CD4-positive, alpha-beta T cell treated with Interleukin-6 at 100 ng/mL for 8 hours (primary cell): ENCODE data around the gene ANO10.
"Not testable (repeated sequence)": the region's sequence is repeated elsewhere in the genome, so short reads cannot be mapped to it uniquely, and the experiment has no call there.

Experiments used
- DNase-seq: peaks from one replicate; pipeline ENCODE4 v3.0.0-alpha.2; 2020; ENCODE audit warnings: mixed read lengths, low spot score

Gene ANO10

DNA sequence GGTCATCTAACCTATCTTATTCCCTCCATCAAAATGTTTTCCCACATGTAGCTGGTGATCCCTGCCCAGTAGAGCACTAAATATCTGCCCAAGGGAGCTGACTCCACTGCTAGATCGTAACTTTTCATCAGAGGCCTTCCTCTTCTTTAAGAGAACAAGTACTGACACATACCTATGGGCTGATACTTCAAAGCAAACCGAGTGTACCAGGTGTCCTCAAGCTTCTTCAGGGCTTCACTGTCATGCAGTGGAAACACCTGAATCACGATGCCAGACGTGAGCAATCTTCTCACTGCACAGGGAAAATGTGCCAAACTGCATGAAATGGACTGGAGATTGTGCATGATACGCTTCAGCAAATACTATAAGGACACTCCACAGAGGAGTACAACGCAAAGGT lies 41.6 kb downstream of the ANO10 start:
- DNase-seq: no peak

DNA sequence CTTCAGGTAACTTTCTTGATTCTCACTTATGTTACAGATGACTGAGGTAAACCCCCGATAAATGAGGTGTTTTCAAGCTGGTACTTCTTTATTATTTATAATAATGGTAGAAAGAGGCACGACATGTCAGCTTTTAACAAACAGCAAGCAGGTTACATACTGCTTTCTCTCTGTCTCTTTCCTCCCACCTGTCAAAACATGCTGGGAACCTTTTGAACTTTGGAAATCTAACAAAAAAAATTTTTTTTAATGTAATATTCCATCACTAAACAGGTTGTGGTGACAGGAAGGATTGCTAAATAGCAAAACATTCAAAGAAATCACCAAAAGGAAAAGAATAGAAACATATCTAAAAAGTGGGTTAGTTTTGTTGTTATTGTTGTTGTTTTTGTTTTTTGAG lies 48.2 kb downstream of the ANO10 start:
- no peak for DNase-seq

DNA sequence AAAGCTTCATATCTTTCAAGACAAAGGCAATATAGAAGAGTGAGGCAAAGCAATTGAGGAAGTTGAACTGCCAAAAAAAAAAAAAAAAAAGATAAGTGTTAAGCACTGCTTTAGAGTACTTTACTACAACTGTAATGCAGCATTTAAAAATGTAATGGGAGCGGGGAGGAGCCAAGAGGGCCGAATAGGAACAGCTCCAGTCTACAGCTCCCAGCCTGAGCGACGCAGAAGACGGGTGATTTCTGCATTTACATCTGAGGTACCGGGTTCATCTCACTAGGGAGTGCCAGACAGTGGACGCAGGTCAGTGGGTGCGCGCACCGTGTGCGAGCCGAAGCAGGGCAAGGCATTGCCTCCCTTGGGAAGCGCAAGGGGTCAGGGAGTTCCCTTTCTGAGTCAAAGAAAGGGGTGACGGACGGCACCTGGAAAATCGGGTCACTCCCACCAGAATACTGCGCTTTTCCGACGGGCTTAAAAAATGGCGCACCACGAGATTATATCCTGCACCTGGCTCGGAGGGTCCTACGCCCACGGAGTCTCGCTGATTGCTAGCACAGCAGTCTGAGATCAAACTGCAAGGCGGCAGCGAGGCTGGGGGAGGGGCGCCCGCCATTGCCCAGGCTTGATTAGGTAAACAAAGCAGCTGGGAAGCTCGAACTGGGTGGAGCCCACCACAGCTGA lies 56.0 kb downstream of the ANO10 start:
- not testable (repeated sequence) for DNase-seq

DNA sequence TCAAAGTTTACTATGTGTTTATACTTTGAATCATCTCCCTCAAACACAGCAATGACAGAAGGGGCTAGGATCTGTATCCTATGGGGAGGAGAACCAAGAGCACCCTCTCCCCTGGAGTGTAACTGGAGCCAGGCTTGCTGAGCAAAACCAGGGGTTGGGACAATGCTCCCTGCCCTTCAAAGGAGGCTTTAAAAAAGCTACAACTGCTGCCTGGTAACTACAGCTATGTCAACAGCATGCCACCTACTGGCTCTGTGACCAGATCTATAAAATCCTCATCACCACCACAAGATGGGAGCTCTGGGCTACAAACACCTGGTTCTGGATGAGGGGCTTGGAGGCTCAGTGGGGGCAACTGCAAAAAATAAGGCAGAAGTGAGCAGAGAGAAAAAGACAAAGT lies 61.9 kb downstream of the ANO10 start:
- DNase-seq: no peak

DNA sequence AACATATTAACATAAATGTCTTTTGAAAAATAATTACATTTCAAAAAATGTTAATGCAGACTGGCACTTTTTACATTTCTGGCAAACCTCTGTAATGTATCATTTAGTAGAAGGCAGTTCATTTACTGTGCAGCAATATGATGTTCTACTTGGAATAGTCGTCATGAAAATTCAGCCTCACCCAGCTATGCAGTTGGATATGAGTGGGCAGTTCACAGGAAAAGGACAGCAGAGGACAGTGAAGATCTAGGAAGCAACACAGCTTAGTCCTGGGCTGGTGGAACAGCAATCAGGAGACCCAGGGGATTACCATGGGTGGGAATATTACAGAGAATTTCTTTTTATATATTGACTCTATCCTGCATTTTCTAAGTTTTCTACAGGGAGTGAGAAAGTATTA lies 63.6 kb downstream of the ANO10 start:
- DNase-seq: no peak

DNA sequence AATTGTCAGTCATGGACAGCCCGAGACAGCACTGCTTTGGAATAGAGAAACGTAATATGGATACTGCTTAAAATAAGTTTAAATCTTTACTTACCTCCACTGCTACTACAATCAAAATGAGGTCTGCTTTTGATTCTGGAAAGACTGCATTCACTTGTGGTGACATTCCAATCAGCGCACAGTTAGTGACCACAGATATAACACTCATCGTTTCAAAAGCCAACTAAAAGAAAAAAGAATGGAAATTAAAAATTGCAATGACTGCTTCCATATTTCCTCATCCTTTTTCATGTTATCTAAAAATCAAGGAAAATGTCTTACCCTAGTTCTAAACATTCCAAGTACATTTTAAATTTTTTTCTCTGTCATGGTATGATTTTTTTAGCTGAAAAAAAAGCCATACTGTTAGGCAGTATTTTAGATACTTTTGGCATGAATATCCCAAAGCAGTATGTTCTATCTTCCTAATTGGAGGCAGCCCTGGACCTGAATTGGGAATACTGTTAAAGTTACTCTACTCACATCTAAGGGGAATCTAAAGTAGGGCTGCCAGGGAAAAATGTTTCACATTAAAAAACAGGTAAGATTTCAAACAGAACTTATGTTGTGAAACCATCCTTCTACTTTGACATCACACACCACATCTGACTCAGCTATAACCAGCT lies 72.1 kb downstream of the ANO10 start:
- no peak for DNase-seq

DNA sequence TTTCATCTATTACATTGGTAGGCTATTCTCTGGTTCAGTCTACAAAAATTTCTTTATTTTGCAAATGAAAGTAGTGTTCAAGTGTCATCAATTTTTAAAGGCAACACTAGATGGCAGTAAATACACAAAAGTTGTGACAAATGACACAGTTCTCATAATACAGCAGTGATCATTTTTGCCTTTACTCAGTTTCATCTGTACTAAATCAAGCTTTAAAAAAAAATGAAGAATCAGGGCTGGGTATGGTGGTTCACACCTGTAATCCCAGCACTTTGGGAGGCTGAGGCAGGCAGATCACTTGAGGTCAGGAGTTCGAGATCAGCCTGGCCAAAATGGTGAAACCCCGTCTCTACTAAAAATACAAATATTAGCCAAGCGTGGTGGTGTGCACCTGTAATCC lies 77.5 kb downstream of the ANO10 start:
- peak; percentile 29 for DNase-seq

DNA sequence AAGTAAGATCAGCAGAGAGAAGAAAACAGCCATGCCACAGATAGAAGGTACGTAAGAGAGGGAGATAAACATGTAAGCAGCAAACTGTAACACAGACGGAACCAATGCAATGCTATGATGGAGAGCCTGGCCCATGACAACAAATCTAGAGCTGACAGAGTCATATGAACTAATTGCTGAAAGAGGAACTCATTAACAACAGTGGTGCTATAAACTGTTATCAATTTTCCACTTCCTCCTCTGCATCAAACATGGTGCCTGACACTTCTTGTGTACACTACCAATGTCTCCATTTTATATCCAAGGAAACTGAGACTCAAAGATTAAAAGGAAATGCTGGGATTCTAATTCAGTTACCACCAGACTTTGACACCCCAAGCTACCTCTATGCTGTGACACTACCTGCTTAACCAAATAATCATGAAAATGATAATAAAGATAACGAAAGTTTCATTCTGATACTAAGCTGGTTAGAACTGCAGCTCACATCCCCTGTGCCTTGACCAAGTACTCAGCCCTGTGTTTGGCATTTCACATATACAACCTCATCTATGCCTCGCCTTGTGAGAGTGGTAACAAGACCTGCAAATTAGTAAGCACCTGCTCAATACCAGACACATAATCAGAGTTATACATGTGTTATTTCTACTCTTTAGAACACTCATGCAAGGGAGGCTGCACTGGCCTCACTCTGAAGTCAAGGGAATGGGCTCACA lies 79.3 kb downstream of the ANO10 start:
- no peak for DNase-seq

DNA sequence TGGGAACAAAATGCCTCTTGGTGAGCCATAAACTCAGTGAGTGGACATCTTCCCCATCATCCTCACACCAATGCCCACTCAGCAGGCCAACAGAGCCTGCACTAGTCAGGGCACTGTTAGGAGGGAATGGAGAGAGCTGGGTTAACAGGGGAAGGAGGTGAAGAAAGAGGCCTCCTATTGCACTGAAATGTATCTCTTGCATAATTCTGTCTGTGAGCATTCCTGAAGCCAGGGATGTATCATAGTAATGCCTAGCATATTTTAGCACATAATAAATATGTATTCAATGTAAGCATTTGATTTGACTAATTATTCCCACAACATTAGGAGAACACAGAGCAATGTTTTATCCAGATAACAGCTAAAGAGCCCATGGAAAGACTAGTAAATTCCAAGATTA lies 81.2 kb downstream of the ANO10 start:
- no peak for DNase-seq

DNA sequence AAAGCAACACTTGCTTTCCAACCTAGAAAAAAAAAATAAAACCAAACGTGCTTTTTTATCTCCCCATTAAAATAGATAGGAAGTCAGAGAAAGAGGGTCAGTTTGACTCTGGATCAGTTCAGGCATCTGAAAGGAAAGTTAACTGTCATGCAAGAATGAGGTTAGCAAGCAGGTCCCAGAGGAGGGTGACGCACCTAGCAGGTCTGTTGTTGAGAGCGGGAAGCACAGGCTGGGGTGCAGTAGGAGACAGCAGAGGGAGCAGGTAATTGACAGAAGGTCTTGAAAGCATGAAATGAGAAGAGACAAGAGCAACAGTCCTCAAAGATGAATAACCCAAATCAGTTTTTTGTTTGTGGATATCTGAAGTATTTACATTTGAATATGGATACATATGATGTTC lies 82.5 kb downstream of the ANO10 start:
- DNase-seq: no peak

DNA sequence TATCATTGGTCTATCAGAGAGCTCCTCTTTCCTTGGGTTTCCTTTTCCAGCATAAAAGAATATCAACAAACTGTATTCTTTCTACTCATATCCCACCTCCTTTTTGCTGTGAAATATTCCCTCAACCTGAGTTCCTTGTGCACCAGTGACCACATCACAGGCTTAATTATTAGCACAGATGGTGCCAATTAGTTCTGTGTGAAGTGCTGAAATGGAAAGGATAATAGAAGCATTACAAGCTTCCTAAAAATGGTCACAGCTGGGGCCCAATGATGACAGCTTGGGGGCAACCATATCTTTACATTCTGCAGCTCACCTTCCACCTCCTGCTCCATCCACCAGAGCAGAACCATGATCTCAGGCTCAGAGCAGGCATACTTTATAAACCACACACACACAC lies 84.6 kb downstream of the ANO10 start:
- no peak for DNase-seq

DNA sequence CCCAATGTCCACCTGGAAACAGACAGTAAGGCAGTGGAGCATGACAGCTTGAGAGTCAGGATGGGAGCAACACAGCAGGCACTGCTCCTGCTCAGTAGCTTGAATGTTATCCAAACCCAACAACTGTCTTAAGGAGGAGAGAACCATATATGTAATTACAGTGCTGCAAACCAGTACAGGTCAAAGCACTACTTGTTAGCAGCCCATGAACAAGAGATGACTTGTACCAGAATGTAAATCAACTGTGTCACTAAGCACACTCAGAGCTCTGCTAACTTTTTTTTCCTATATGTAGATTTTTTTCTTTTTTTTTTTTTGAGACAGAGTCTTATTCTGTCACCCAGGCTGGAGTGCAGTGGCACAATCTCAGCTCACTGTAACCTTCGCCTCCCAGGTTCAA lies 87.1 kb downstream of the ANO10 start:
- DNase-seq: no peak

DNA sequence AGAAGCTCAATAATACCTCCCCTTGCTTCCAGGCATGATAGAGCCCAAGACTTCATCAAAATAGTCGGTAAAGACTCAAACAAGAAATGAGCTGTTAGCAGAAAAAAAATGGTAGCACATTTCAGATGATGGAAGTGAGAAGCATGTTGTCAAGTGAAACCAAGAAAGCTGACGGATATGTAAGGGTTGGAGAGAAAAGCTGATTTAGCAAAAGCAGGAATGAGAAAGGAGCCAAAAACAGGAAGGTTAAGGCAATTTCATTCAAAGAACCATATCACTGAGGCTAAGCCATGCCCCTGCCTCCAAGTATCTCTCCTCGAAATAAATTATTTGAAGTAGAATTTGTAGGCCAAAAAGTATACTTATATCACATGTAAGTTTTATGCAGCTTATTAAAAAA lies 88.8 kb downstream of the ANO10 start:
- DNase-seq: no peak

DNA sequence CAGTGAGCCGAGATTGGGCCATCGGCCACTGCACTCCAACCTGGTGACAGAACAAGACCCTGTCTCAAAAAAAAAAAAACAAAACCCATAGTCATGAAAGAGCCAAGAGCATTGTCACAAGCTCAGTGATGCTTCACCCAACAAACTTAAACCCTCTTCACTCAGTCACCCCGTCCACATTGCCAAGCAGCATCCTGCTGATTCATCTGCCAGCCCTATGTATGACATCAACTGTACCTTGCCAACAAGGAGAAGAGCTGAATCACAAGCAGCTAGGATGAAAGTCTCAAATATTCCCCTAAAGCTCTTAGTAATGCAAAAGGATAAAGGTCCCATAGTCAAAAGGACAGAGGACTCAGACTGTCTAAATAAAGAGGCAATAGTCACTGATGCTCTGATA lies 90.0 kb downstream of the ANO10 start:
- no peak for DNase-seq

DNA sequence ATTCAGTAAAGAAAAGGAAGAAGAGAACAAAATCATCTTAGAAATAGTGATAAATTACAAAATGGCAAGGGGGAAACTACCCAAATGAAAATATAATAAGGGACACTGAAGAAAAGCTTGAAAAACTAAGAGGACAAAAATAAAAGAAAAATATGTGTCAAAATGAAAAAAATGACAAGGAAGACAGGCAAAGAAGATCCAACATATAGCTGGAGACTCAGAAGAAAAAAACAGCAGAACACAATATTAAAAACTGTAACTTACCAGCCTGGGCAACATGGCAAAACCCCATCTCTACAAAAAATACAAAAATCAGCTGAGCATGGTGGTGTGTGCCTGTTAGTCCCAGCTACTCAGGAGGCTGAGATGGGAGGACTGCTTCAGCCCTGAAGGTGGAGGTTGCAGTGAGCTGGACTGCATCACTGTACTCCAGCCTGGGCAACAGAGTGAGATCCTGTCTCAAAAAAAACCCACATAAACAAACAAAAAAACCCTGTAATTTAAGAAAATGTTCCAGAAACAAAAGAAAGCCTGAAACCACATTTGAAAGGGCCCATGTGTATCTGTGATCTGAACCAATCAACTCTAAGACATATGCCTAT lies 93.2 kb downstream of the ANO10 start:
- DNase-seq: no peak

DNA sequence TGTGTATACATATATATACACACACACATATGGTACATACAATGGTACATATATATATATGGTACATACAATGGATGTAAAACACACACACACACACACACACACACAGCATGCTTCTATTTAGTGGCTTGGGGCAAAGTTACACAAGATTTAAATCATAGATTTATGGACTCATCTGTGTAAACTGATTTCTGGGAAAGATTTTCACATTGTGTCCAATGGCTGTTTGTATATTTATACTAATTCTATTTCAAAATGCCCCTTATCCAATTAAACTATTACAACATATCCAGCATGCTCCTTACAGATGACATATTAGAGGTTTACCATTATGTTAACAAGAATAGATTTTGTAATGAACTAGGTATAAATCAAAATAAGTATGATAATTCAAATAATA lies 94.9 kb downstream of the ANO10 start:
- no peak for DNase-seq

DNA sequence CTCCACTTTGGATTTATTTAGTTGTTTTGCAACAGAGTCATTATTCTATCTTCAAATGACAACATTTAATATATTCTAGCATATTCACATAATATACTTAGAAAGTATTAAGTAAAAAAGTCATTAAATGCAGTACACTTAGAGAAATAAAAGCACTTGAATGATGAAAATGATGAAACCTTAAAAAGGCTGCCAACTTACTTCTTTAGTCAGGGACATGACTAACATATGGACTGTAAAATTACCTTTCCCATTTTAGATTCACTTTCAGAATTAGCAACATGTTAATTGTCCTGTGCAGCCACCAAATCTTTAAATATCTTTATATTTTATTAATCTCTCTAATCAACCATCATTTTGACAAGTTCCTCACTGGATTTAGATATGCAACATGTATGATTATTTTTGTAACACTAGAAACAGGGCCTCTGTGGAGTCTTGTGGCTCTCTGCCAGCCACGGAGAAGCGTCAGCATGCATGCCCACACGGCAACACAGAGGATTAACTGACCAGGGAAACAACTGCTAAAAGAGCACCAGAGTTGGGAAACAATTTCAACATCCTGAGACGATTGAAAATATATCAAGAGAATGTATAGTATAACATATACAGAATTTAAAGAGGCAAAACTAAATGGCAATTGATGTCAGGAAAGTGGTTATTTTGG lies 95.7 kb downstream of the ANO10 start:
- no peak for DNase-seq

DNA sequence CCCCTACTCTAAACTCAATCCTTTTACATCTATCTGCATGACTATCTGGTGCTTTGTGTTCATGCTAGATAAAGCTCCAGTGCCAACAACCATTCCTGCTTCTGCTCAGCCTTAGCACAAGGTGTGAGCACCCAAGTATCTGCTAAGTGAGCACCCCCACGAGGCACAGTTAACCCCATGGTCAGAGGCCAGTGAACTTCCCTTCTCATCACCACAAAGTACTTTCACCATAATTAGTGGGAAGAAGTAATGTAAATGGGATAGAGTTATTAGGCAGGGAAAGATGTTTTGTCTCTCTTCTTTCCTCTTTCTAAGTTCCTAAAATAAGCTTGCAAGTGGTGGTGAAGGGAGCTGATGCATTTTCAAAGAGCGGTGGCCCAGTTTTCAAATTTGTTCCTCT lies 96.4 kb downstream of the ANO10 start:
- no peak for DNase-seq

DNA sequence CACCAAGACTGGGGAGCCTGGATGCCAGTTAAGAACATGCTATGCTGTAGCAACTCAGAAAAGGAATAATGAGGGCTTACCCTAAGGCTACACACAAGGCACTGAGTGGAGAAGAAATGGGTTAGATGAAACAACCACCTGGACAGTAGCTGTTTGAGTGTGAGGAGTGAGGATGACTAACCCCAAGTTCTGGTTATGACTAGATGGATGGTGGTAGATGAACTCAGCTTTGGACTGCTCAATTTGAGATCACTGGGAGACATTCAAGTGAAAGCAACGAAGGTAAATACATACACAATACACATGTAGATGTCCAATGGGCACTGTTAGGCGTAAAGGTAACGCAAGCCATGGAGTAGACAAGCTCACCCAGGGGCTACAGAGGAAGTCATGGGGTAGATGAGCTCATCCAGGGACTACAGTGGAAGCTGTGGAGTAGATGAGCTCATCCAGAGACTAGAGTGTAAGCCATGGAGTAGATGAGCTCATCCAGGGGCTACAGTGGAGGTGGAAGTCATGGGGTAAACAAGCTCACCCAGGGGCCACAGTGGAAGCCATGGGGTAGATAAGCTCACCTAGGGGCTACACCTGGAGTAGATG lies 98.3 kb downstream of the ANO10 start:
- DNase-seq: no peak

DNA sequence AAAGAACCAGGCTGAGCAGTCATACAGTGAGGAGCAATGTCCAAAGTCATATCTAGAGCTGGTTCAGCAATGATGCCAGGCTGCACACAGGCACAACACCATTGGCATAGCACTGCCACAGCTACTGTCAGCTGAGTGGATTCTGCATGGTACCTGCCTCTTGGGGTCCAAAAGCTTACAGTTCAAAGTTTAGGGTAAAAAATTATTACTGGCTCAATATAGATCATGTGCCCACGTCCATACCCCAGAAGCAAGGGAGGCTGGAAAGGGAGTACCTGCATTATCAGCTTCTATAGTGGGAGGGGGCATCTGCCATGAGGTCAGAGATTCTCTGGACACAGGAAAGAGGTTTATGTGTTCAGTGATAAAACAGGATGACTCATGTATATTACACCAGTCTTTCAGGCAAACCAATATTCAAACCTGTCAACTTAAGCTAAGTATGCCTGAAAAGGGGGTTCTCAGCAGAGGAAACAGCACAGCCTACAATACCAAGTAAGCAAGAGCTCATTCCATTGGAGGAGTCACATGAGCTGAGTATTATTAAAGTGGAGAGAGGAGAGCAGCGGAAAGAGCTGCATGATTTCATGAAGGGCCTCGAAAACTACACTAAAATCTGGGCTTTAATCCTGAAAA lies 99.0 kb downstream of the ANO10 start:
- DNase-seq: no peak

DNA sequence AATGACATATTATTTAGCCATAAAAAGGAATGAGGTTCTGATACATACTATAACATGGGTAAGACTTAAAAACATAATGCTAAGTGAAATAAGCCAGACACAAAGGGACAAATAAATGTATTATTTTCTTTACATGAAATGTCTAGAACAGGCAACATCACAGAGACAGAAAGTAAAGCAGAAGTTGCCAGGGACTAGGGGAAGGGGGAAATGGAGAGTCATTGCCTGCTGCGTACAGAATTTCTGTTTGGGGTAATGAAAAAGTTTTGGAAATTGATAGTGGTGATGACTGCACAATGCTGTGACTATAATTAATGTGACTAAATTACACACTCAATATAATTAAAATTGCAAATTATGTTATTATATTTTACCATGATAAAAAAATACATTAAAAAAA lies 99.9 kb downstream of the ANO10 start:
- no peak for DNase-seq

DNA sequence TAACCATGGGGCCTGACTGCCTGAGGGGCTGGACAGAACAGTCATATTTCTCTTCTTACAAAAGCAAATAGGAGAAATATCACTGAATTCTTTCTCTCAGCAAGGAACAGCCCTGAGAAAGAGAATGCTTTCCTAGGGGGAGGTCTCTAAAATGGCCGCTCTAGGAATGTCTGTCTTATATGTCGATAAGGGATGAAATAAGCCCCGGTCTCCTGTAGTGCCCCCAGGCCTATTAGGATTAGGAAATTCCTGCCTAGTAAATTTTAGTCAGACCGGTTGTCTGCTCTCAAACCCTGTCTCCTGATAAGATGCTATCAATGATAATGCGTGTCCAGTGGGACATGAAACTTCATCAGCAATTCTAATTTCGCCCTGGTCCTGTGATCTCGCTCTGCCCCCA lies 103.3 kb downstream of the ANO10 start:
- not testable (repeated sequence) for DNase-seq
